ENCODE data around the gene VSTM2B. TPM values are rescaled to one million over a fixed set of nuclear protein-coding genes. Genes with fewer than 3 reads are reported as not detected.

VSTM2B gene
- not detected in 2 replicates for total RNA-seq

GRCh38 chr19:29525901-29526729 lies at the start of gene VSTM2B:
Gene VSTM2B, plus strand, starts transcription at chr19:29525994. Its CDS starts 590 bp downstream, at chr19:29526584.

GRCh38 chr19:29605653-29606419 lies 80.0 kb downstream of the VSTM2B start, which contains the start of gene POP4:
Gene POP4, plus strand, starts transcription at chr19:29606283. Its CDS starts 36 bp downstream, at chr19:29606319.

Other genes starting within 250 kb of the VSTM2B start
- gene POP4, start 80.3 kb downstream of the VSTM2B start, total RNA-seq: 48.3 and 51.3 TPM in 2 replicates
- gene PLEKHF1, start 139.5 kb downstream of the VSTM2B start, total RNA-seq: 27.3 and 27.6 TPM in 2 replicates
- gene C19orf12, start 189.3 kb downstream of the VSTM2B start, total RNA-seq: 49.8 and 54.5 TPM in 2 replicates

All from hair follicle dermal papilla cell (primary cell).